Measurements from ENCODE around the gene TAF9B.

TAF9B gene

DNA sequence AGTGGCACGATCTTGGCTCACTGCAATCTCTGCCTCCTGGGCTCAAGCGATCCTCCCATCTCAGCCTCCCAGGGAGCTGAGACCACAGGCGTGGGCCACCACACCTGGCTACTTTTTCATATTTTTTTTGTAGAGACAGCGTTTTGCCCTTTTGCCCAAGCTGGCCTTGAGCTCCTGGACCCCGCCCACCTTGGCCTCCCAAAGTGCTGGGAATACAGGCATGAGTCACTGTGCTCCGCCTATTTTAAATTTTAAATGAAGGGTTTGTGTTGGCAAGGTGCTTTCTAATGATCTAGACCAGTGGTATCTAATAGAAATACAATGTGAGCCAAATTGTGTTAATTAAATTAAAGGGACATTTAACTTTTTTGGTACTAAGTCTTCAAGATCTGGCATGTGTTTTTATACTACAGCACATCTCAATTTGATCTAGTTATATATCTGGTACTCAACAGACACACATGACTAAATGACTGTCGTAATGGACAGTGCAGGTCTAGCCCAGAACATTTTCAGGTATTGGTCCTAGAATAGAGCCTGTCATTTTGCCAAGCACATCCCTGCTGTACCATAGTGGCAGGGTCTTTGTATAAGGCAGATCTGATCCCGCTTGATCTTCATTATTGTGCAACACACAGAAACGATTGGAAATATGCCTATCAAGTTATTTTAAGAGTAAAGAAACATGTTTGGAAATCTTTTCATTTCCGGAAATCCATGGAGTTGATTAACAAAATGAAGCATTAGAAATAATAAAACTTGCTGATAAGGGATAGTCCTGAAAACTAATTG, 28.1 kb downstream of the TAF9B start:
- H3K4me3 ChIP-seq (ENCODE audit: low read depth, low read length): no peak overlapping the region
- TF ChIP-seq, protein P1, sequence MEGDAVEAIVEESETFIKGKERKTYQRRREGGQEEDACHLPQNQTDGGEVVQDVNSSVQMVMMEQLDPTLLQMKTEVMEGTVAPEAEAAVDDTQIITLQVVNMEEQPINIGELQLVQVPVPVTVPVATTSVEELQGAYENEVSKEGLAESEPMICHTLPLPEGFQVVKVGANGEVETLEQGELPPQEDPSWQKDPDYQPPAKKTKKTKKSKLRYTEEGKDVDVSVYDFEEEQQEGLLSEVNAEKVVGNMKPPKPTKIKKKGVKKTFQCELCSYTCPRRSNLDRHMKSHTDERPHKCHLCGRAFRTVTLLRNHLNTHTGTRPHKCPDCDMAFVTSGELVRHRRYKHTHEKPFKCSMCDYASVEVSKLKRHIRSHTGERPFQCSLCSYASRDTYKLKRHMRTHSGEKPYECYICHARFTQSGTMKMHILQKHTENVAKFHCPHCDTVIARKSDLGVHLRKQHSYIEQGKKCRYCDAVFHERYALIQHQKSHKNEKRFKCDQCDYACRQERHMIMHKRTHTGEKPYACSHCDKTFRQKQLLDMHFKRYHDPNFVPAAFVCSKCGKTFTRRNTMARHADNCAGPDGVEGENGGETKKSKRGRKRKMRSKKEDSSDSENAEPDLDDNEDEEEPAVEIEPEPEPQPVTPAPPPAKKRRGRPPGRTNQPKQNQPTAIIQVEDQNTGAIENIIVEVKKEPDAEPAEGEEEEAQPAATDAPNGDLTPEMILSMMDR (IDR thresholded peaks at IDR 0.05; ENCODE audit: control insufficient read depth, extremely low read depth, insufficient read depth): no peak
- DNase-seq (ENCODE audit: low read depth): no peak

DNA sequence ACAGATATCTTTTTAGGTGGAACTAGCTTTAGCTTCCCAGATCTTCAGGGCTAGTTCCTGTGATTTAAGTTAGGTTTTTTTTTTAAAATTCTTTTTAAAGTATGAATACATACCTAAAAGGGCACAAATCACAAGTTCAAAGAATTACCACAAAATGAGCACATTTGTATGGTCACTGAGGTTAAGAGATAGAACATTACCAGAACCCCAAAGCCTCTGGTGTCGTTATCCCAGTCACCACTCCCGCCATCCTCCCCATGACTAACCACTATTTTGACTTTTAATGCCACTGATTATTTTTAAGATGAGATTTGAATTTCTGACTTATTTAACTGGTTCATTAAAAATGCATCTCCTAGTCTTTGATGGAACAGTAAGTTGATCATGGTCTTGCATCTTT, 30.0 kb downstream of the TAF9B start:
- DNase-seq (ENCODE audit: low read depth): no peak
- H3K4me3 ChIP-seq (ENCODE audit: low read depth, low read length): peak overlapping the region; percentile 97
- TF ChIP-seq, protein P1 (IDR thresholded peaks at IDR 0.05; ENCODE audit: control insufficient read depth, extremely low read depth, insufficient read depth): no peak

DNA sequence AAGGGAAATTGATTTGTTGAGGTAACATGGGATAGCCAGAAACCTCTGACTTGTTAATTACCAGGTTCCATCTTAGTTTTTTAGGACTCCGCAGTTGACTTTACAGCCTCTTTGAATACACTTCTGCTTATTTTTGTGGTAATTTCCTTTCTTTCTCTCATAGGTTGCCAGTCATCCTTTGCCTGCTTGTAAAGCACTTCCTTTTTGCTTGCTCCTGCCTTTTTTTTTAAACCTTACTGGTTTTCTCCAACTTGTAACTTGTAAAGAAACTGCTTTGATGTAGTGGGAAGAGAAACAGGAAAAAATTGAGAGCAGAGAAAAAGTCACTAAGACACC, 32.8 kb downstream of the TAF9B start:
- no peak for DNase-seq (ENCODE audit: low read depth)
- TF ChIP-seq, protein P1 (IDR thresholded peaks at IDR 0.05; ENCODE audit: control insufficient read depth, extremely low read depth, insufficient read depth): no peak
- peak overlapping the region; percentile 97 for H3K4me3 ChIP-seq (ENCODE audit: low read depth, low read length)

DNA sequence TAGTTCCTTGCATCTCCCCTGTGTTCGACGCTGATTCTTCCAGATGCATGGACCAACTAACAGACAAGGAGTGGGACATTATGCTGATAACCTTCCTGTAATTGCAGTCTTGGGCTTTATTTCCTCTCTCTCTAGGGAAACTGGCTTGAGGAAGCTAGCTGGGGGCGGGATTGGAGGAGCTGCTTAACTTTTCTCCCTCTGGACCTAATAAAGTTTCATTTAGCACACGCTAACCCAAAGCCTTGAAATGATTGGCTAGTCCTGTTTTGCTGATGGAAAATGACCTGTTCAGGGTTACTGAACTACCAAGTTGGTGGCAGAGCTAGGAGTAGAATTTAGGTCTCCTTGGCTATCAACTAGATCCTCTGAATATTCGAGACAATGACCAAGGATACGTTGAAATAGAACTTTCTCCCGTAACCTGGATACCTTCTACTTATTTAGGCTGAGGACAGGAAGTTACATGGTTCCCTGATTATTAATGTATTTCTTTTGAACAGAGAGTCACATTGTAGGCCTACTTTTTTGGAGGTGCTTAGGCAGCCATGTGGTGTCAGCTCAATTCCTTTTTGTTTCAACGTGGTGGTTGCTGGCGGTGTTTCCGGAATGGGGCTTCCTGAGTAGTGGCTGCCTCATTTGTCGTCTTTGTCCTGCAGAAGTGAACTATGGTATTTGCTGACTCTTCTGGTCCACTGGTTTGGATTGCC, 33.4 kb downstream of the TAF9B start:
- TF ChIP-seq, protein P1 (IDR thresholded peaks at IDR 0.05; ENCODE audit: control insufficient read depth, extremely low read depth, insufficient read depth): no peak
- no peak for DNase-seq (ENCODE audit: low read depth)
- peak overlapping the region; percentile 97 for H3K4me3 ChIP-seq (ENCODE audit: low read depth, low read length)

DNA sequence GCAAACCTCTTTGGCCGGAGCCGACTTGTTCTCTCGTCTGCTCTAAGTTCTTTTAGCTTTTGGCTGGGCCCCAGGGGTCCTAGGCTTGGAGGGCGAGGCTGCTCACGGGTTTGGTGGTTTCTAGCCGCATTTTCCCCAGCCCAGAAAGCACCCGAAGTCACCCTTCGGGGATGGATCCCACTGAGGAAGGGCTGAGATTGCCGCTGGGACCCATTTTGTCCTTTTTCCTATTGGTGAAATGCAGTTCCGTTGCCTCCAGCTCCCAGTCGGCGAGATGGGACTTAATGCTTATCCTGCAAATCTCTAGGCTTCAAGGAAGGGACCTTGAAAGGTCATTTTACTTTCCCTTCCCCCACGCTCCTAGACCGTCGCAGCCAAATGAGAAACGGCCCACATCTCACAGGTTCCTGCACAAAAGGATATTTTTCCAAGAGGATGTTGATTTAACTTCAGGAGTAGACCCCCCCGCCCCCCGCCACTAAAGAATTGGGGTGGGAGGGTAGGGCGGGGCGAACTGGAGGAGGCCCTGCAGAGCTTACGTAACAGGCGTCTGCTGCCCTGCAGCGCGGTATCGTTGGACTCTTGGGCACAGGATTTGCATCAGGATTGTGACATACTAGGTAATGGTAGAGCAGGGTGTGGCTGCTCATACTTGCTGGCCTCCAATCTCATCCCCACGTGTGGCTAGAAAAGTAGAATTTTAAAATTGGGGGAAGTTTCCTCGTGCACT, 34.8 kb downstream of the TAF9B start:
- no peak for DNase-seq (ENCODE audit: low read depth)

DNA sequence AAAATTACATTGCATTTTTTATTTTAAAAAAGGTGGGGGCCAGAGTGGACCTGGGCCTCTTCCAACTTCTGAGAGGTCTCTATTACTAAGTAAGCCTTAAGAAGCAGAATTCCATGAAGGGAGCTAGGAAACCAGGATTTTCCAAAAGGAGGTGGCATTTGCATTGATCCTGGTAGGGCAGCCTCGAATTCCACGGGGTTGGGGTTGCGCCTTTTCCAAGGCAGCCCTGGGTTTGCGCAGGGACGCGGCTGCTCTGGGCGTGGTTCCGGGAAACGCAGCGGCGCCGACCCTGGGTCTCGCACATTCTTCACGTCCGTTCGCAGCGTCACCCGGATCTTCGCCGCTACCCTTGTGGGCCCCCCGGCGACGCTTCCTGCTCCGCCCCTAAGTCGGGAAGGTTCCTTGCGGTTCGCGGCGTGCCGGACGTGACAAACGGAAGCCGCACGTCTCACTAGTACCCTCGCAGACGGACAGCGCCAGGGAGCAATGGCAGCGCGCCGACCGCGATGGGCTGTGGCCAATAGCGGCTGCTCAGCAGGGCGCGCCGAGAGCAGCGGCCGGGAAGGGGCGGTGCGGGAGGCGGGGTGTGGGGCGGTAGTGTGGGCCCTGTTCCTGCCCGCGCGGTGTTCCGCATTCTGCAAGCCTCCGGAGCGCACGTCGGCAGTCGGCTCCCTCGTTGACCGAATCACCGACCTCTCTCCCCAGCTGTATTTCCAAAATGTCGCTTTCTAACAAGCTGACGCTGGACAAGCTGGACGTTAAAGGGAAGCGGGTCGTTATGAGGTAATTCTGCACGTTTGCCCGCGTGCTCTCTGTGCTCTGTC, 35.6 kb downstream of the TAF9B start, which contains the start of gene PGK1:
PGK1 (plus strand) TSS at position 626 of the 824 bp plus-strand sequence; CDS start at position 719, 93 bp downstream.
- H3K4me3 ChIP-seq (ENCODE audit: low read depth, low read length): peak within 1 kb of the TSS; percentile 97
- TF ChIP-seq, protein P1 (IDR thresholded peaks at IDR 0.05; ENCODE audit: control insufficient read depth, extremely low read depth, insufficient read depth): no peak
- DNase-seq (ENCODE audit: low read depth): peak; percentile 86

More for the DNA sequence above, 34.8 kb downstream of the TAF9B start:
- TF ChIP-seq, protein P1 (IDR thresholded peaks at IDR 0.05; ENCODE audit: control insufficient read depth, extremely low read depth, insufficient read depth): no peak
- peak overlapping the region; percentile 97 for H3K4me3 ChIP-seq (ENCODE audit: low read depth, low read length)
